HEK293T (cell line): ENCODE data around the gene GULP1.

Experiments
- BHLHE40 ChIP-seq: fragments of 450-650 bp; IDR thresholded peaks from 2 replicates; pipeline ENCODE4 v1.6.1; 2016; ENCODE audit warnings: mild to moderate bottlenecking, moderate library complexity, borderline replicate concordance
- CTBP1 ChIP-seq: fragments of 450-650 bp; IDR thresholded peaks from 2 replicates; pipeline ENCODE4 v1.6.1; 2016; ENCODE audit warnings: borderline replicate concordance
- ELF4 ChIP-seq: fragments of 450-650 bp; IDR thresholded peaks from 2 replicates; pipeline ENCODE4 v1.6.1; 2017; ENCODE audit warnings: antibody characterized with exemption
- FOXA1 ChIP-seq: fragments of 450-650 bp; IDR thresholded peaks from 2 replicates; pipeline ENCODE4 v1.6.1; 2016; ENCODE audit warnings: mild to moderate bottlenecking
- FOXK2 ChIP-seq: fragments of 450-650 bp; IDR thresholded peaks from 2 replicates; pipeline ENCODE4 v1.6.1; 2016; ENCODE audit warnings: mild to moderate bottlenecking
- FOXM1 ChIP-seq: fragments of 450-650 bp; IDR thresholded peaks from 2 replicates; pipeline ENCODE4 v1.6.1; 2017; ENCODE audit warnings: mild to moderate bottlenecking, borderline replicate concordance
- HDGF ChIP-seq: fragments of 450-650 bp; IDR thresholded peaks from 2 replicates; pipeline ENCODE4 v1.6.1; 2017; ENCODE audit warnings: antibody characterized with exemption, borderline replicate concordance
- L3MBTL2 ChIP-seq: fragments of 450-650 bp; conservative IDR thresholded peaks from 2 replicates; pipeline ENCODE4 v1.6.1; 2016; ENCODE audit warnings: mild to moderate bottlenecking
- LEF1 ChIP-seq: fragments of 450-650 bp; IDR thresholded peaks from 2 replicates; pipeline ENCODE4 v1.6.1; 2017; ENCODE audit warnings: mild to moderate bottlenecking, borderline replicate concordance
- SP1 ChIP-seq: fragments of 450-650 bp; IDR thresholded peaks from 2 replicates; pipeline ENCODE4 v1.6.1; 2017
- SUZ12 ChIP-seq: fragments of 450-650 bp; IDR thresholded peaks from 2 replicates; pipeline ENCODE4 v1.6.1; 2016; ENCODE audit warnings: mild to moderate bottlenecking
- TARDBP ChIP-seq: fragments of 450-650 bp; IDR thresholded peaks from 2 replicates; pipeline ENCODE4 v1.6.1; 2016

DNA sequence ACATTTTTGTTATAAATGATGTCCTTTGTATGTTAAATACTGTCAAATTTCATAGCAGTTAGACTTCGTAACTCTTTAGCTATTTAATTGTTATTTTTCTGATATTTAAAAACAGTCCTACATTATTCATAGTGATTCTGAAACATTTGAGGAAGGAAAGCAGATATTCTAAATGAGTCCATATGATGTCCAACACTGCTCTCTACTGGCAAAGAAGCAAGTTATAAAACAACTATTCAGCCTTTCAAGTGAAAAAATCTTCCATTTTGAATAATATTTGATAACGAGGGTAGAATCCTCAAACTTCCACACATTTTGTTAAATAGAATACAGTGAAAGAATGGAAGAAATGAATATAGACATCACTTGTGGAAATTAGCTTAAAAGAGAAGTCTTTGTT lies 220.8 kb downstream of the GULP1 start:
- TF ChIP-seq ELF4 (no peak), BHLHE40 (no peak), FOXA1 (no peak), L3MBTL2 (no peak), SP1 (no peak), FOXK2 (no peak), SUZ12 (no peak), HDGF (no peak), LEF1 (no peak), TARDBP (no peak), FOXM1 (no peak), CTBP1 (no peak)
